Activated CD4-positive, alpha-beta memory T cell treated with anti-CD3 and anti-CD28 coated beads, Interleukin-2, amount 10 ng/mL, durations not matched to agents 7 days and 5 days (primary cell): ENCODE results near the gene FCRLA. TPM values are rescaled to one million over a fixed set of nuclear protein-coding genes. Genes with fewer than 3 reads are reported as not detected.
A peak's percentile ranks its signal among the peaks of the same experiment; 100 is the strongest.

Experiments used
- CTCF ChIA-PET: fragments of 350-600 bp; sonication (Branson Sonifier 250); formaldehyde crosslinking; loops from one replicate; lab custom pipeline; 2021; ENCODE audit warnings: antibody characterized with exemption, inconsistent platforms; lab: Charles Lee
- POLR2A ChIA-PET: fragments of 350-600 bp; sonication (Branson Sonifier 250); formaldehyde crosslinking; loops from one replicate; lab custom pipeline; 2021; ENCODE audit warnings: antibody characterized with exemption; lab: Charles Lee
- DNase-seq: peaks from one replicate; pipeline ENCODE4 v3.0.0-alpha.2; 2020
- H3K27ac Mint-ChIP-seq: one replicate; pipeline ENCODE4 v1.8.0; 2021; ENCODE audit warnings: mild to moderate bottlenecking, mixed read lengths
- H3K27me3 Mint-ChIP-seq: one replicate; pipeline ENCODE4 v1.8.0; 2021; ENCODE audit warnings: mixed read lengths
- H3K36me3 Mint-ChIP-seq: one replicate; pipeline ENCODE4 v1.8.0; 2021; ENCODE audit warnings: low read depth, mixed read lengths
- H3K4me1 Mint-ChIP-seq: one replicate; pipeline ENCODE4 v1.8.0; 2021; ENCODE audit warnings: mixed read lengths
- H3K4me3 Mint-ChIP-seq: one replicate; pipeline ENCODE4 v1.8.0; 2021; ENCODE audit warnings: mild to moderate bottlenecking, mixed read lengths
- H3K9me3 Mint-ChIP-seq: one replicate; pipeline ENCODE4 v1.8.0; 2021; ENCODE audit warnings: mixed read lengths
- total RNA-seq, 2 experiments: library from RNA; stranded (reverse); gene quantifications; one replicate each; pipeline ENCODE4 v1.2.3, GENCODE V29; 2021

Gene FCRLA
- total RNA-seq, 2 experiments from 2014 or later, result not detected

DNA sequence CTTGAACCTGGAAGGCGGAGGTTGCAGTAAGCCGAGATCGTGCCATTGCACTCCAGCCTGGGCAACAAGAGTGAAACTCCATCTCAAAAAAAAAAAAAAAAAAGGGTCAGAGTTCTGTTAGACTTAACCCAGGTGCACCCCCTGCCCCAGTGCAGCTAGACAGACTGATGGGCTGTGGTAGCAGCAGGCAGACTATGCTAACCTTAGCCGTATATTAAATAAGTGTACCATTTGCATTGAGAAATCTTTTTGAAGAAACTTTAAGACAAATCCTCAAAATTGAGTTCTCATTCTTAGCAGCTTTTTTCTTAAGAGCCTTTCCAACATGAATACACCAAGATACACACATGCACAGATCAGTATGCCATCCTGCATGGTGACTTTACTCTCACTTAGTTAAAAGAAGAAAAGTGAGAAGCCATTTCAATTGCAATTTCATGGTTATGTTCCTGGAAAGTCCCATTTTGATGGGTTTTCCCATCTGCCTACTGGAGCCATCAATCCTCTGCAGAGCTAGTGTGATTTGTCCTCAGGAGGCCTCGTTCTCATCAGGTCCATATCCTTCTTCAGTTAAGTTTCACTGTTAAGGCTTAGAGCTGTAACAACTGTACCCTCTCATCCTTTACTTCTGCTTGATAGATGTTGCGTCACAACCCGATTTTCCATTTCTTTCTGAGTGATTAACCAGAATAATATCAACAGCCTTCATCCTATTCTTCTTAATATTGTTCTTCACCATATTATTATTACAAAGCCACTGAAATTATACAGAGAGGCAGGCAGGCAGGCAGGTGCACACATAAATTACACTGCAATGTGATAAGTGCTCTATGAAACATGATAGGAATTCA lies 21.6 kb downstream of the FCRLA start:
- peaks cover 65% of the 10 kb centered on the region for H3K27me3 Mint-ChIP-seq
- H3K27ac Mint-ChIP-seq, result no peak overlapping the region
- H3K4me3 Mint-ChIP-seq, result no peak overlapping the region
- no peaks in the 10 kb centered on the region for H3K9me3 Mint-ChIP-seq
- peaks cover 51% of the 10 kb centered on the region for H3K4me1 Mint-ChIP-seq
- ChIA-PET POLR2A (interaction anchor here (1.9 to 3.8 kb wide), 2 partner anchors 21 kb away, joined by 6 to 23 read pairs; partner anchors contain the start of gene DUSP12), CTCF (interaction anchor here (2.3 kb wide), 1 partner anchor 10 kb away, joined by 15 read pairs; no protein-coding TSS in a partner anchor)
- DNase-seq, result no peak
- H3K36me3 Mint-ChIP-seq, result peaks cover 3% of the 10 kb centered on the region

DNA sequence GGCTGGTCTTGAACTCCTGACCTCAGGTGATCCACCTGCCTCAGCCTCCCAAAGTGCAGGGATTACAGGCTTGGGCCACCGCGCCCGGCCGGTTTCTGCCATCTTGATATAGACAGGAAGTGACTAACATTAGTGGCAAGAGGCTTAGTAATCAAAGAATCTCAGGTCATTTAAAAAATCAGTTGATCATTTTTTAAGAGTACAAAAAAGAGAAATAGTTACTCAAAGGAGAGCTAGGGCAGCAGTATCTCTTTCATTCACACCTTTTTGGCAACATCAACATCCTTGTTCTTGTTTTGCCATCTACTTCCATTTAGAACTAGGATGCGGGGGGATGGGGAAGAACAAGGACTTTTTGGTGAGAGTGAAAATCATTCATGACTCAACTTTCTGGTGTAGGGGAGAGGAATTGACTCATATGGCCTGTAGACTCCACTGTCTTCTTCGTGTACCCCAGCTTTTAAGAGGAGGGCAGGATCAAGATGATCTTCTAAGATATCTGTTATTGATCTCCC lies 23.1 kb downstream of the FCRLA start:
- Mint-ChIP-seq H3K9me3 (no peaks in the 10 kb centered on the region), H3K27ac (peak overlapping the region; percentile 12), H3K4me1 (peaks cover 48% of the 10 kb centered on the region), H3K36me3 (peaks cover 3% of the 10 kb centered on the region), H3K27me3 (peaks cover 59% of the 10 kb centered on the region), H3K4me3 (no peak overlapping the region)
- CTCF ChIA-PET, result interaction anchor here (0.6 to 2.3 kb wide), 4 partner anchors 9 to 1387 kb away, joined by 3 to 15 read pairs (median 4); no protein-coding TSS in a partner anchor
- DNase-seq, result peak; percentile 30
- POLR2A ChIA-PET, result interaction anchor here (0.8 to 1.9 kb wide), 2 partner anchors 20 to 107 kb away, joined by 3 to 6 read pairs; partner anchors contain the start of gene DUSP12

DNA sequence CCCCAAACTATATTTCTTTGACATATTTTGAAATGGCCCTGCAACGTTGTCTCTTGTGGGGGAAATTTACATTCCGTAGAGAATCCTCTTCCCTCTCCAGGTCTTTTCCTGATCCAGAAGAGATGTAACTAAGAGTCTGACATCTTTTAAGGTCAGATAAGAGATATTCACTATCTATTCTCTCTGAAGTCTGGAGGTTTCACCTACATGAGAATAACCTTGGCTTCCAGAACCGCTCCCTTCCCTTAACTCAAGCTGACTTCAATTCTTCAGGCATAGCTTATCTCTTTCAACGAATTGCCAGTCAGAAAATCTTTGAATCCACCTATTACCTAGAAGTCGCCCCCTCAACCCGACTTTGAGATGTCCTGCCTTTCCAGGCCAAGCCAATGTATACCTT lies 24.2 kb downstream of the FCRLA start:
- peaks cover 43% of the 10 kb centered on the region for H3K4me1 Mint-ChIP-seq
- no peak for DNase-seq
- H3K27me3 Mint-ChIP-seq, result peaks cover 48% of the 10 kb centered on the region
- no peak overlapping the region for H3K27ac Mint-ChIP-seq
- ChIA-PET CTCF (no interaction called here), POLR2A (no interaction called here)
- peaks cover 3% of the 10 kb centered on the region for H3K36me3 Mint-ChIP-seq
- no peaks in the 10 kb centered on the region for H3K9me3 Mint-ChIP-seq
- no peak overlapping the region for H3K4me3 Mint-ChIP-seq

DNA sequence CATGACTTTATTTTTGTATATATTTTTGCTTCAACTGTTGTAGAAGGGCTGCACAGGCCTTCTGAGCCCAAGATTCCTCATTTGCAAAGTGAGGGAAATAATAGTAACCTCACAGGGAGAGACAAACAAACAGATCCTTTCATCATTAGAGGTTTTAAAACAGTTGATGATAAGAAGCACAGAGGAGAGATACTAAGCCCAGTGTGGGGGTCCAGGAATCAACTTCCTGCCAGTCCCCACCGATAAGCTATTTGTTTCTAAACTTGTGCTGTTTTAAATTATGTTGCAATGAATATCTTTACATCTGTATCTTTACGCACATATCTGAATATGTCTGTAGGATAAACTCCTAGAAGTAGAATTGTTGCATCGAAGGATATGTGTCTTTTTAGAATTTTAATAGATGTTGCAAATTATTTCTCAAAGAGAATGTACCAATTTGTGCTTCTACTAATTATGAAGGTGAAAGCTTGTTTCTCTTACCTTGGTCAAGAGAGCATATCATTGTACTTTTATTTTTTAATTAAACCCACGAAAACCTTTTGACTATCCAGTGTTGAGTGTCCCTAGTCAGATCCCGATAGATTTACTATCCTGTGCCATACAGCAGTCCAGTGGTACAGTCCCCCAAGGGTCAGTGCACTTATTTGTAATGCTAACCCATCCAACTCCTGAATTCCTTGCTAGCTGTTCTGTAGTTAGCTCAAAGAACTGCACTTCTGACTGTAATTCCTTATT lies 25.1 kb downstream of the FCRLA start:
- peaks cover 44% of the 10 kb centered on the region for H3K4me1 Mint-ChIP-seq
- peaks cover 3% of the 10 kb centered on the region for H3K36me3 Mint-ChIP-seq
- DNase-seq, result no peak
- H3K4me3 Mint-ChIP-seq, result no peak overlapping the region
- no peak overlapping the region for H3K27ac Mint-ChIP-seq
- no peaks in the 10 kb centered on the region for H3K9me3 Mint-ChIP-seq
- ChIA-PET CTCF (interaction anchor here (0.6 to 1.6 kb wide), 3 partner anchors 245 to 1288 kb away, joined by 3 to 5 read pairs (median 4); no protein-coding TSS in a partner anchor), POLR2A (no interaction called here)
- H3K27me3 Mint-ChIP-seq, result peaks cover 50% of the 10 kb centered on the region

DNA sequence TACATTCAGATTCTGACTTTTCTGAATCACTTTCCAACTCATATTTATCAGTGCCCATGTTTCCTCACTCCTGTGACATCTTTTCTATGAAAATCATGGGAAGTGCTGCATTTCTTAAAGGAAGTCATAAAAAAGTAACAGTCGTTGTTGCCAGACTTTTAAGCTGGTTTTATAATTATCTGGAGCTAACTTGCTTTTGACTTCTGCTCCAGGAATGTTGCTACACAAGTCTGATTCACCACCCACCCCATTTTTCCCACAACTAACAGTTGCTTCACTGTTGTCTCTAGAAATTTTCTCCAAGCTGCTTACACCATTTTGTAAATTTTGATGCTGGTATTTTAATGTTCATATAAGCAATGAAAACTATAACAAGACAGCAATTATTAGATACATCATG lies 26.5 kb downstream of the FCRLA start:
- no peak for DNase-seq
- no peak overlapping the region for H3K27ac Mint-ChIP-seq
- peaks cover 38% of the 10 kb centered on the region for H3K4me1 Mint-ChIP-seq
- H3K27me3 Mint-ChIP-seq, result peaks cover 45% of the 10 kb centered on the region
- CTCF ChIA-PET, result interaction anchor here (1.6 kb wide), 1 partner anchor 249 kb away, joined by 4 read pairs; no protein-coding TSS in a partner anchor
- POLR2A ChIA-PET, result no interaction called here
- no peaks in the 10 kb centered on the region for H3K36me3 Mint-ChIP-seq
- no peak overlapping the region for H3K4me3 Mint-ChIP-seq
- no peaks in the 10 kb centered on the region for H3K9me3 Mint-ChIP-seq

DNA sequence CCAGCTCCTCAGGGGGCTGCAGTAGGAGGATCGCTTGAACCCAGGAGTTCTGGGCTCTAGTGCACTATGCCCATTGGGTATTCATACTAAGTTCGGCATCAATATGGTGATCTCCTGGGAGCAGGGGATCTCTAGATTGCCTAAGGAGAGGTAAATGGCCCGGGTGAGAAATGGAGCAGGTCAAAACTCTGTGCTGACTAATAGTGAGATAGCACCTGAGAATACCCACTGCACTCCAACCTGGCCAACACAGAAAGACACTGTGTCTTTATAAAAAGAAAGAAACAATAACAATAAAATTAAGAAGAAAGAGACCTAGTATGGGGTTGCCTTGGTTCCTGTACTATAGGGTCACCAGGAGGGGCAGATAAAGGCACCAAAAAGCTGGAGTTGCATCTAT lies 28.8 kb downstream of the FCRLA start:
- H3K36me3 Mint-ChIP-seq, result no peaks in the 10 kb centered on the region
- peaks cover 42% of the 10 kb centered on the region for H3K4me1 Mint-ChIP-seq
- no peak overlapping the region for H3K4me3 Mint-ChIP-seq
- ChIA-PET CTCF (interaction anchor here (0.9 to 7.9 kb wide), 3 partner anchors 10 to 252 kb away, joined by 3 to 56 read pairs (median 6); no protein-coding TSS in a partner anchor), POLR2A (no interaction called here)
- no peak for DNase-seq
- no peaks in the 10 kb centered on the region for H3K9me3 Mint-ChIP-seq
- no peak overlapping the region for H3K27ac Mint-ChIP-seq
- peaks cover 36% of the 10 kb centered on the region for H3K27me3 Mint-ChIP-seq

DNA sequence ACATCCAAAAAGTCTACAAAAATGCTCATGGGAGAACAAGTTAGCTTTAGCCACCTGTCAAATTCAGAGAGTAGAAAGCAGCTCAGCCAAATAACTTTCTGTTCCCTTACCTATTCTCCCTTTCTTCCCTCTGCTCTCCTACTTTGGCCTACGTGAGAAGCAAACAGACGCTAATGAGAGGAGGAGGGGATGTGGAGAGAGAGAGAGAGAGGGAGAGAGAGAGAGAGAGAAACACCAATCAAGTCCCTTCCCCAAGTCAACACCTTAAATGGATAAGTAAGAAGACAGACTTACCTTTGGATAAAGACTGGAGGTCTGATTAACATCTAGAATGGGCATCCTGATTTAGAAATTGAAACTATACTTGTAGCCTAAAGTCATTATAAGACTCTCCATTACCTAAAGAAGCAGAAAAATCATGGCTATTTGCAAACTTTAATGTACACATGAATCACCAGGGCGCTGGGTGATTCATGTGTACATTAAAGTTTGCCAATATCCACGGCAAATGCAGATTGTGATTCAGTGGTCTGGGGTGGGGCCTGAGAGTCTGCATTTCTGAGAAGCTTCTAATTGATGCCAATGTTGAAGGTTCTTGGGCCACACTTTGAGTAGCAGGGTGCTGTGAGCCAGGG lies 29.4 kb downstream of the FCRLA start:
- Mint-ChIP-seq H3K36me3 (no peaks in the 10 kb centered on the region), H3K27ac (no peak overlapping the region), H3K4me3 (no peak overlapping the region), H3K4me1 (peaks cover 41% of the 10 kb centered on the region), H3K27me3 (peaks cover 30% of the 10 kb centered on the region), H3K9me3 (no peaks in the 10 kb centered on the region)
- CTCF ChIA-PET, result interaction anchor here (0.7 to 7.9 kb wide), 7 partner anchors 10 to 253 kb away, joined by 3 to 67 read pairs (median 6); partner anchors contain the start of gene DUSP12
- POLR2A ChIA-PET, result interaction anchor here (1.5 to 3.1 kb wide), 2 partner anchors 10 to 13 kb away, joined by 7 to 18 read pairs; partner anchors contain the start of gene DUSP12
- no peak for DNase-seq

DNA sequence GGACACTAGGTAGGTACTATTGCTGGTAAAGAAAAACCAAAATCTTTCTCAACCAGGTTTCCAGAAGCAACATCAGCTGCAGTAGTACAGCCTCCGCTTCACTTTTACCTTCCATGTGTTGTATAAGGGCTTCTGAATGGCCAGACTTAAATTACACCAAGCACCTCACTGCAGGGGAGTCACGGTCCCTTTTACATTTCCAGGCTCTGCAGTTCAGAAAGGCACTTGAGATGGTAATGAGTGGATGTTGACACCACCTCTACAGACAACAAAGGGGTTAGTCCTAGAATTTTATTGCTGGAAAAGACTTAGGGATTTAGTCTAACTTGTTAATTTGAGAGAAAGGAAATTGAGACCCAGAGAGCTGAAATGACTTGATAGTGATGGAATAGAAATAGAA lies 30.6 kb downstream of the FCRLA start:
- DNase-seq, result no peak
- no peaks in the 10 kb centered on the region for H3K9me3 Mint-ChIP-seq
- peaks cover 41% of the 10 kb centered on the region for H3K4me1 Mint-ChIP-seq
- peaks cover 25% of the 10 kb centered on the region for H3K27me3 Mint-ChIP-seq
- no peaks in the 10 kb centered on the region for H3K36me3 Mint-ChIP-seq
- H3K27ac Mint-ChIP-seq, result no peak overlapping the region
- POLR2A ChIA-PET, result interaction anchor here (1.5 to 4.3 kb wide), 3 partner anchors 11 to 12 kb away, joined by 7 to 22 read pairs (median 18); partner anchors contain the start of gene DUSP12
- H3K4me3 Mint-ChIP-seq, result no peak overlapping the region
- CTCF ChIA-PET, result interaction anchor here (0.7 to 7.9 kb wide), 11 partner anchors 8 to 254 kb away, joined by 3 to 67 read pairs (median 5); partner anchors contain the start of gene DUSP12

DNA sequence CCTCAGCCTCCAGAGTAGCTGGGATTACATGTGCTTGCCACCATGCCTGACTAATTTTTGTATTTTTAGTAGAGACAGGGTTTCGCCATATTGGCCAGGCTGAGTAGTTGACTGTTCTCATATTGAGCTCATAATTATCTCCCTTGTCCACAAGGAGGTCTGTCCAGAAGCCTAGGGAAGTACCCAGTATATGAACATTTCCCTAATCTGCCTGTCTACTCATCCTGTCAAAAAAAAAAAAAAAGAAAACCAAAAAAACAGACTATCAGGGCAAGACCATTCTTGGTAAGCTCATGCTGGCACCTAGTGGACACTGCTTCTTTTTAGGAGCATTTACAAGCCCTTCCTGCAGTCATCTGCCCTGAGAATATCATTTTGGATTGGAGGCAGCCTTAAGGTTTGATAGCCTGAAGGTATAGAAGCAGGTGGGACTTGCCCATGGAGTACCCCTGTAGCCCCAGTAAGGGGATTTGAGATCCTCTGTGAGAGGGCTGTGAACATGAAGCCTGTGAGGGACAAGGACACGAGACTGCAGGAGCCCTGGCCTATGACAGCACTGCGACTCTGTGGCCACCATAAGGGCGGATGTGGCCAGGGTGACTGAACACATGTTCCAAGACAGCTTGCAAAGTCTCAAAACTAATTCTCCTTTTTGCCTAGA lies 31.7 kb downstream of the FCRLA start:
- CTCF ChIA-PET, result interaction anchor here (0.6 to 7.9 kb wide), 18 partner anchors 9 to 298 kb away, joined by 3 to 67 read pairs (median 4); partner anchors contain the start of genes DUSP12 and FCGR2A
- Mint-ChIP-seq H3K36me3 (no peaks in the 10 kb centered on the region), H3K4me1 (peaks cover 48% of the 10 kb centered on the region), H3K27me3 (peaks cover 20% of the 10 kb centered on the region), H3K4me3 (peak overlapping the region; percentile 11), H3K9me3 (no peaks in the 10 kb centered on the region), H3K27ac (peak overlapping the region; percentile 77)
- peak; percentile 84 for DNase-seq
- POLR2A ChIA-PET, result interaction anchor here (1.0 to 4.3 kb wide), 5 partner anchors 11 to 250 kb away, joined by 3 to 22 read pairs (median 8); partner anchors contain the start of gene DUSP12

DNA sequence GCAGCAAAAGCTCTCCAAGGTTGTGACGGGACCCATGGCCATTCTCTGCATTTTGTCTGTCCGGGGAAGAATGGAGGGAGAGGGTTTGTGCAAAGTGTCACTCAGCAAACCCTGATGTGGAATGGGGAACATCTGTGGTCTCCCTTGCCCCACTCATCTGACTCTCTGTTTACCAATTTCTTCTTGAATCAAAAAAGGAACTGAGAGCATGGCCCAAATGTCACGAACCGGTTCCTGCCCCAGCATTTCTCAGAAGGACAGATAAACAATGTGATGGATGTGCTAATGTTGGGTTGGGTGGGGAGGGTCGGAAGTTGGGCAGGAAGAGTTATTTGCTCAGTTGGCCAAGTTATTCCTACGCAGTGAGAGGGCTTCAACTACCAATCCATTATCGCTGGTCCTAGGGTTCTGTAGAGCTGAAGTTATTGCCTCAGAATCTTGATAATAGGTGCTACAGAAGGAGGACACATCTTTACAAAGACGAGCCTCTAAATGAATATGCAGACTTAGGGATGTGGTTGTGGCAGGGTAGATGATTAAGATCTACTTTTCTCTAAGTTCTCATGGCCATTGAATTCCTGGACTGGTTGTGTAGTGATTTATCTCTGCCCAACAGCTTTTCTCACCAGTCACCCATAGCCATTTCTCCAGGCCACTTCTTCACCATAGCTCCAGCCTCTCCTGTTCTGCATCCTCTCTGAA lies 33.0 kb downstream of the FCRLA start:
- H3K4me3 Mint-ChIP-seq, result no peak overlapping the region
- no peaks in the 10 kb centered on the region for H3K36me3 Mint-ChIP-seq
- H3K4me1 Mint-ChIP-seq, result peaks cover 59% of the 10 kb centered on the region
- peak overlapping the region; percentile 50 for H3K27ac Mint-ChIP-seq
- ChIA-PET CTCF (interaction anchor here (0.9 to 7.9 kb wide), 12 partner anchors 9 to 297 kb away, joined by 3 to 67 read pairs (median 9); partner anchors contain the start of genes DUSP12 and FCGR2A), POLR2A (interaction anchor here (0.7 to 4.3 kb wide), 5 partner anchors 9 to 256 kb away, joined by 3 to 22 read pairs (median 8); partner anchors contain the start of gene DUSP12)
- DNase-seq, result no peak
- H3K9me3 Mint-ChIP-seq, result no peaks in the 10 kb centered on the region
- H3K27me3 Mint-ChIP-seq, result peaks cover 22% of the 10 kb centered on the region

DNA sequence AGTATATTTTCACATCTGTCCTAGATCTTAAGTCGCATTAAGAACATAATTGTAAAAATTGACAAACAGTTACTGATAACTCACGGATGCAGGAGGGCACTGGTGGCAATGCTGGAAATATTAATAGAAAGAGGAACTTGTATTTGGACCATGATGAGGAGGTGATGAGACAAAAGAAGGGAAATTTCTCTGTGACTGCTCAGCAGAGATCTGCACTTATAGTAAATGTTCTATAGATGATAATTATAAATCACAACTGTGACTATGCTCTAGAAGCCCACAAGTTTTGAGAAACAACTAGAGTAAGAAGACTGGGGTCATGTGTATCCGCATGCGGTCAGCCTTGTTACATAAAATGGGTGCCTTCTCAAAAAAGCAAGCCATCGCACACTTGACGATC lies 33.9 kb downstream of the FCRLA start:
- POLR2A ChIA-PET, result interaction anchor here (0.7 to 4.3 kb wide), 3 partner anchors 8 to 257 kb away, joined by 3 to 22 read pairs (median 3); no protein-coding TSS in a partner anchor

More for the DNA sequence above, 33.9 kb downstream of the FCRLA start:
- Mint-ChIP-seq H3K27me3 (peaks cover 28% of the 10 kb centered on the region), H3K9me3 (no peaks in the 10 kb centered on the region), H3K4me3 (no peak overlapping the region), H3K27ac (no peak overlapping the region), H3K4me1 (peaks cover 64% of the 10 kb centered on the region), H3K36me3 (no peaks in the 10 kb centered on the region)
- CTCF ChIA-PET, result interaction anchor here (0.7 to 7.9 kb wide), 13 partner anchors 8 to 296 kb away, joined by 3 to 67 read pairs (median 6); partner anchors contain the start of gene DUSP12
- no peak for DNase-seq
